Measurements from ENCODE around the gene DELE1. TPM values are rescaled to one million over a fixed set of nuclear protein-coding genes. Genes with fewer than 3 reads are reported as not detected.
"Not testable (repeated sequence)": the region's sequence is repeated elsewhere in the genome, so short reads cannot be mapped to it uniquely, and the experiment has no call there.

Gene DELE1
- total RNA-seq, 2 experiments from 2014 or later: 71.5 to 72.1 TPM

DNA sequence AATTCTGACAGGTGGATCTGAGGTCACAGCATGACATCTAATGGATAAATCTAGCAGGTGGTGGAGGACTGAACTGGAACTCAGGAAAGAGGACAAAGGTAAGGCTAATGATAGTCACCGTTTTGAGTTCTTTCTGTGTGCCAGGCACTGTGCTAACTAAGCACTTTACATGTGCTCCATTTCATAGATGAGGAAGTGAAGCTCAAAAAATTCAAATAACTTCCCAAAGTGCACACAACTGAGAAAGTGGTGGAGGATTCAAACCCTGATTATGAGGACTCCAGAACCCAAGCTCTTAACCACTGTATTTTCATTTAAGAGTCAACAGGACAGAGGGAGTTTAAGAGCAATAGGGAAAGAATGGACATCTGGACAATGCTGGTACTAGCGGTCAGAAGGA, 7.1 kb upstream of the DELE1 start:
- Mint-ChIP-seq H3K4me3 (no peak overlapping the region), H3K27me3 (peaks cover 38% of the 10 kb centered on the region), H3K4me1 (peaks cover 10% of the 10 kb centered on the region), H3K9me3 (no peaks in the 10 kb centered on the region), H3K27ac (no peak overlapping the region), H3K36me3 (ENCODE audit: low read depth) (peaks cover 3% of the 10 kb centered on the region)
- ChIA-PET CTCF (interaction anchor here (0.6 to 2.2 kb wide), 5 partner anchors 11 to 117 kb away, joined by 3 to 10 read pairs (median 4); partner anchors contain the start of gene PCDH1), POLR2A (no interaction called here)
- no peak for DNase-seq

DNA sequence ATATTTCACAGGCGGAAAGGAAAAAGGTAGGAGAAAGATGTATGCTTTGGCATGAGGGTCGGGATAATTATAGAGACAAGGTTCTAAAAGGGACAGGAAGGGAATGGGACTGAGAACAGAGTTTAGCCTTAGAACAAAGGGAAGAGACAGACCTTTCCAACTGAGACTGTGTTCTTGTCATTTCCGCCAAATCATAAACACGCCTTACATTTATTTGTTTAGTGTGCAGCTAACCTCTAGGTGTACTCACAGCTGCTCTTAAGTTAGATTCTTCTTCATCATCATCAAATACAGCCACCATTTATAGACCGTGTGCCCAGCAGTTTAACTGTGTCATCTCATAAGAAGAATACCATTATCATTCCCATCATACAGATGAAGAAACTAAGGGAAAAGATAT, 5.9 kb upstream of the DELE1 start:
- POLR2A ChIA-PET: no interaction called here
- peaks cover 11% of the 10 kb centered on the region for H3K4me1 Mint-ChIP-seq
- no peak overlapping the region for H3K4me3 Mint-ChIP-seq
- H3K27me3 Mint-ChIP-seq: peaks cover 35% of the 10 kb centered on the region
- no peak for DNase-seq
- H3K27ac Mint-ChIP-seq: no peak overlapping the region
- CTCF ChIA-PET: no interaction called here
- peaks cover 3% of the 10 kb centered on the region for H3K36me3 Mint-ChIP-seq (ENCODE audit: low read depth)
- no peaks in the 10 kb centered on the region for H3K9me3 Mint-ChIP-seq

DNA sequence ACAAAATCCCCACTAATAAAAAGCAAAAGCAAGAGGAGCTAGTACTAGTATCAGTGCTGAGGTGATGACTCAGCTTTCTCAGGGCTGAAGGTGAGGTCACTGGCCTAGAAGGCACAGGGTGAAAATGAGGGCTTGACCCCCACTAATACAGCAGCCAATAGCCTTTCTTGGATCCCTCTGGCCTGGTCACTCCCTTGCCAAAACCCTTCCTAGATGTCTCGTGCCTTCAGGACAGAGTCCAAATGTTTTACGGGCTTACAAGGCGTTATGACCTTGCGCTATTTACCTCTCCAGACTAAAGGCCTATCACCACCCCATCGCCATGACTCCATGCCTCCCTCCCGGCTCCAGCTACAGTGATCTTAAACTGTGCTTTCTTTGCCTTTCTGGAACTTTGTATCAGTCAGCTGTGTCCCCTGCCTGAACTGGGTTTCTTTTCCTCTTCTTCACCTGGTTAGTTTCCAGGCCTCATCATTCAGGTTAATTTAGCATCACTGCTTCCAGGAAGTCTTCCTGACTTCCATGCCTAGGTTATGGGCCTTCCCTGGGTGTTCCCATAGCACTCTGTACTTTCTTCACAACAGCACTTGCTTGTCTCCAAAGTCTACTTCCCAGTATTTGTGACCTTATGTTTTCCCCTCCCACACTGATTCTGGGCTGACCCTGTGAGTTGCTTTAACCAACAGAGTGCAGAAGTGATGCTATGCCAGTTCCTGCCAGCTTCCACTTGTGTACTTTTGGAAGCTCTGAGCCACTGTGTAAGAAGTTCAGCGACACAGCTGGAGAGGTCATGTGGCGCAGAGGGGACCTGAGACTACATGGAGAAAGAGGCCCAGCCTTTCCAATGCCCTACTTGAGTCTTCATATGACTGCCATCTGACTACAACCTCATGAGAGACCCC, 4.2 kb upstream of the DELE1 start:
- no peaks in the 10 kb centered on the region for H3K9me3 Mint-ChIP-seq
- no peak overlapping the region for H3K4me3 Mint-ChIP-seq
- peaks cover 8% of the 10 kb centered on the region for H3K36me3 Mint-ChIP-seq (ENCODE audit: low read depth)
- ChIA-PET CTCF (interaction anchor here (0.6 to 1.6 kb wide), 3 partner anchors 42 to 265 kb away, joined by 3 to 8 read pairs (median 4); no protein-coding TSS in a partner anchor), POLR2A (no interaction called here)
- H3K27me3 Mint-ChIP-seq: peaks cover 21% of the 10 kb centered on the region
- peaks cover 16% of the 10 kb centered on the region for H3K4me1 Mint-ChIP-seq
- no peak for DNase-seq
- H3K27ac Mint-ChIP-seq: no peak overlapping the region

DNA sequence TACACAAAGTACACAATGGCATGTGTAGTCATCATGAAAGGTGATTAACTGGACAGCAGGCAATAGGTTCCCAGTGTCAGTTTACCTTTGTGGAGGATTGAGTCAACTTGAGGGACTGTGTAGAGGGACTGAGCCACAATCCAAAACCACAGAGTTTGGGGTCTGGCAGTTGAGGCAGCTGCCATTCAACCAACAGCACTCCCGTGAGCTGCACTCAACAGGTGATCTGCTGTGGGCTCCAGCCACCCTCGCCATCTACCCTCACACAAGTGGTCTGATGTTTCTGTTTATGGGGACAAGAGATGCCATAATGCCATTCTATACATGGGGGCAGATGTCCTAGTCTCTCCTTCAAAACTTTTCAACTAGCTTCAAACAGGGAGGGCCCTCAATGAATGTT, 2.9 kb upstream of the DELE1 start:
- CTCF ChIA-PET: interaction anchor here (1.1 kb wide), 1 partner anchor 10 kb away, joined by 3 read pairs; no protein-coding TSS in a partner anchor
- no peak for DNase-seq
- peaks cover 14% of the 10 kb centered on the region for H3K36me3 Mint-ChIP-seq (ENCODE audit: low read depth)

DNA sequence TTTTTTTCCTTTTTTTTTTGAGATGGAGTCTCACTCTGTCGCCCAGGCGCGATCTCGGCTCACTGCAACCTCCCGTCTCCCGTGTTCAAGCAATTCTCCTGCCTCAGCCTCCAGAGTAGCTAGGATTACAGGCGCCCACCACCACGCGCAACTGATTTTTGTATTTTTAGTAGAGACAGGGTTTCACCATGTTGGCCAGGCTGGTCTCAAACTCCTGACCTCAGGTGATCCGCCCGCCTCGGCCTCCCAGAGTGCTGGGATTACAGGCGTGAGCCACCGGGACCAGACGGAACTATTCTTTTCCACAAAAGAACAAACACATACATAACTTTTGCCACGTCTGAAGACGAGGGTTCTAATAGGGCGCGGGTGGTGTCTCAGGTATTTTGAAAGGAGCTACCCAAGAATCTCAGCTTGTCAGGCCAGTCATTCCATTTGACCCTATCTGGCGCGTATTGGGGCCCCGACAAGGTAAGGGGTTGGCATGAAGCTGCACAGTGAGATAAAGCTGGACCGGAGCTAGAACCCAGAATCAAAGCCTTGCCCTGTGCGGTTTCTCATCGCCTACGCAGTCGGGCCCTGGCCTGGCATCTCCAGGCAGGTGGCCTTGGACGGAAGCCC, 734 bp upstream of the DELE1 start:
- Mint-ChIP-seq H3K4me3 (peak overlapping the region; percentile 87), H3K4me1 (peaks cover 29% of the 10 kb centered on the region), H3K36me3 (ENCODE audit: low read depth) (peaks cover 31% of the 10 kb centered on the region), H3K27ac (peak overlapping the region; percentile 88)
- H3K9me3 Mint-ChIP-seq, H3K27me3 Mint-ChIP-seq, DNase-seq: not testable (repeated sequence)
- POLR2A ChIA-PET: interaction anchor here (1.1 kb wide), 1 partner anchor 46 kb away, joined by 4 read pairs; the partner anchor contains the start of gene RNF14
- CTCF ChIA-PET: interaction anchor here (0.5 to 3.5 kb wide), 10 partner anchors 9 to 454 kb away, joined by 3 to 14 read pairs (median 6); partner anchors contain the start of gene RNF14

More for the DNA sequence above, 2.9 kb upstream of the DELE1 start:
- Mint-ChIP-seq H3K9me3 (no peaks in the 10 kb centered on the region), H3K4me1 (peaks cover 21% of the 10 kb centered on the region), H3K4me3 (no peak overlapping the region), H3K27me3 (peaks cover 11% of the 10 kb centered on the region), H3K27ac (no peak overlapping the region)
- POLR2A ChIA-PET: no interaction called here

DNA sequence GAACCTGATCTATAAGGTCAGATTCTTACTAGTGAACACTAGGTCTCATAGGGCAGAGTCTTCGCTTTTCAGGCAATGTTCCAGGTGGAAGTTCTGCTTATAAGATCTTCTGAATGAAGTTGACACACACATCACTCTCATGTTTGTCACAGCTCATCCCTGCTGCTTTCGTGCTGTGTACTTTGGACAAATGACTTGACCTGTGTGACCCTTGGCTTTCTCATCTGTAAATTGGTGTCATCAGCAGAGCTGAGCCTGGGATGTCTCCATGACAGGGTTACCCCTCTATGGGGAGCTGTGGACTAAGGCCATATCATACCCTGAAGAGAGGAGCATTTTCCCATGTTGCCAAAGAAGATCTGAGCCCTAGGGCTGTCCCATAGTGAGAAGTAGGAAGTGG, 2.8 kb downstream of the DELE1 start:
- H3K36me3 Mint-ChIP-seq (ENCODE audit: low read depth): peaks cover 46% of the 10 kb centered on the region
- CTCF ChIA-PET: interaction anchor here (1.5 to 1.7 kb wide), 2 partner anchors 10 to 35 kb away, joined by 4 to 8 read pairs; no protein-coding TSS in a partner anchor

DNA sequence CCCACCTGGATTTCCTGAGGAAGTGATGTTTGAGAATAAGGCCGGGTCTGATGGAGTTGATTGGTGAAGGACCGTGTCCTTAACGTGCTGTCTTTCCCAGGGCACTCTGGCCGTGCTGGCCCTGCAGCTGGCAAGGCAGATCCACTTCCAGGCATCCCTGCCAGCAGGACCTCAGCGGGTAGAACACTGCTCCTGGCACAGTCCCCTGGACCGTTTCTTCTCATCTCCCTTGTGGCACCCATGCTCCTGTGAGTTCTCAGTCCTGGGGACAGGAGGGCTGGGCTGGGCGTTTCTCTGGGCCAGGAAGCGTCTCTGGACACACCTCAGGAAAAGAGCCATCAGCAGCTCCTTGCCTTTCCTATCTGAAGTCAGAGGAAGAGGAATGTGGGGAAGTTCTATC, 4.4 kb downstream of the DELE1 start:
- ChIA-PET POLR2A (interaction anchor here (0.6 kb wide), 1 partner anchor 431 kb away, joined by 3 read pairs; no protein-coding TSS in a partner anchor), CTCF (interaction anchor here (0.6 to 1.7 kb wide), 2 partner anchors 12 to 410 kb away, joined by 3 to 4 read pairs; no protein-coding TSS in a partner anchor)
- H3K27ac Mint-ChIP-seq: peak overlapping the region; percentile 41
- no peaks in the 10 kb centered on the region for H3K9me3 Mint-ChIP-seq
- DNase-seq: no peak
- H3K4me3 Mint-ChIP-seq: no peak overlapping the region
- H3K36me3 Mint-ChIP-seq (ENCODE audit: low read depth): peaks cover 53% of the 10 kb centered on the region
- H3K4me1 Mint-ChIP-seq: peaks cover 28% of the 10 kb centered on the region
- H3K27me3 Mint-ChIP-seq: no peaks in the 10 kb centered on the region

More for the DNA sequence above, 2.8 kb downstream of the DELE1 start:
- Mint-ChIP-seq H3K4me3 (no peak overlapping the region), H3K27me3 (no peaks in the 10 kb centered on the region), H3K4me1 (peaks cover 32% of the 10 kb centered on the region), H3K27ac (no peak overlapping the region), H3K9me3 (no peaks in the 10 kb centered on the region)
- POLR2A ChIA-PET: no interaction called here
- no peak for DNase-seq

DNA sequence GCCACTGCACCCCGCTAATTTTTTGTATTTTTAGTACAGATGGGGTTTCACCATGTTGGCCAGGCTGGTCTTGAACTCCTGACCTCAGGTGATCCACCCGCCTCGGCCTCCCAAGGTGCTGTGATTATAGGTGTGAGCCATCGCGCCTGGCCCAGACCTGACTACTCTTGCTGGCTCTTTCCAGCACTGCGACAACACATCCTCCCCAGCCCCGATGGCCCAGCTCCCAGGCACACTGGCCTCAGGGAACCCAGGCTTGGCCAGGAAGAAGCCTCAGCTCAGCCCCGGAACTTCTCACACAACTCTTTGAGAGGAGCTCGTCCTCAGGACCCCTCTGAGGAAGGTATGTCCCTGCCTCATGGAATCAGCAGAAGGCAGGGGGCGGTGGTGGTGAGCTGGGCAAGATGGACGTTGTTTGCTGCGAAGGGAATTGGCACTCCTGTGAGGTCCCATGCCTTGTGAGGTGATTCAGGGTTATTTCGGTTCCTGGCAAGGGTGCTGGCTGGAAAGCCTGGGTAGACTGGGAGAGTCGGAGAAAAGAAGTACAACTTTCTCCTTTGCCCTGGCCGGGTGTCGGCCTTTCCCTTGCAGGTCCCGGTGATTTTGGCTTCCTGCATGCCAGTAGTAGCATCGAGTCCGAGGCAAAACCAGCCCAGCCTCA, 5.9 kb downstream of the DELE1 start:
- H3K4me1 Mint-ChIP-seq: peaks cover 19% of the 10 kb centered on the region
- no peaks in the 10 kb centered on the region for H3K27me3 Mint-ChIP-seq
- peaks cover 56% of the 10 kb centered on the region for H3K36me3 Mint-ChIP-seq (ENCODE audit: low read depth)
- H3K4me3 Mint-ChIP-seq: no peak overlapping the region
- ChIA-PET POLR2A (no interaction called here), CTCF (interaction anchor here (0.8 kb wide), 1 partner anchor 31 kb away, joined by 3 read pairs; no protein-coding TSS in a partner anchor)
- DNase-seq: no peak
- H3K9me3 Mint-ChIP-seq: no peaks in the 10 kb centered on the region
- no peak overlapping the region for H3K27ac Mint-ChIP-seq

DNA sequence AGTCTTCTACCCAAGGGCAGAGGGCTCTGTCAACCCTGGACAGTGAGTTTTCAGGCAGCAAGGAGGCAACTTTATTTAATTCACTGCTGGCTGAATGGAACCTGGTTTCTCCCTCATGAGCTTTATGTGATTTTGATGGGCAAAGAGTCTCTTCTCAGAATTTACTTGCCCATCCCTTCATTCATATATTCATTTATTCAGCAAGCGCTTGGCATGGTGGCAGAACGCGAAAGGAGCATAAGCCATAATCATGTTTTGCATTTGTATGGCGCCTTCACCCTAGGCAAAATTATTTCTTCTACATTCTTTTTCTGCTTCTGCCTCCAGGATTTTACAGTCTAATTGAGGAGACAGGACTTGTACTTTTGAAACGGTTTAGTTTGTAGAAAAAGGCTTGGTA, 8.0 kb downstream of the DELE1 start:
- no peak overlapping the region for H3K27ac Mint-ChIP-seq
- ChIA-PET CTCF (interaction anchor here (1.2 to 1.9 kb wide), 3 partner anchors 10 to 29 kb away, joined by 3 to 6 read pairs (median 4); no protein-coding TSS in a partner anchor), POLR2A (no interaction called here)
- H3K27me3 Mint-ChIP-seq: no peaks in the 10 kb centered on the region
- H3K36me3 Mint-ChIP-seq (ENCODE audit: low read depth): peaks cover 48% of the 10 kb centered on the region
- no peak overlapping the region for H3K4me3 Mint-ChIP-seq
- no peaks in the 10 kb centered on the region for H3K9me3 Mint-ChIP-seq
- DNase-seq: no peak
- peaks cover 14% of the 10 kb centered on the region for H3K4me1 Mint-ChIP-seq

DNA sequence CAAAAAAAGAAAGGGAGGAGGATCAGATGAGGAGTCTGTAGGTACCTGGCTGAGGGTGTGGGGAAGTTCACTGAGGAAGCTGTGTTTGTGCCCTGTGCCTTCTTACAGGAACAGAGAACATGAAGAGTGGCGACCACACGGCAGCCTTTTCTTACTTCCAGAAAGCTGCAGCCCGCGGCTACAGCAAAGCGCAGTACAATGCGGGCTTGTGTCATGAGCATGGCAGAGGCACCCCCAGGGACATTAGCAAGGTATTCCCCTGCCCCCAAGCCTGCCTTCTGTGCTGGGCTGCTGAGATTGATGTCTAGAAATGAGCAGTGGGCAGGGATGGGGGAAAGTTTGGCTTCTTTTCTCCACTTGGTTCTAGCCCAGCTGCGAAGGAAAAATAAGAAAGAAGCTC, 9.5 kb downstream of the DELE1 start:
- H3K27me3 Mint-ChIP-seq: no peaks in the 10 kb centered on the region
- peaks cover 42% of the 10 kb centered on the region for H3K36me3 Mint-ChIP-seq (ENCODE audit: low read depth)
- CTCF ChIA-PET: interaction anchor here (0.6 to 1.9 kb wide), 3 partner anchors 9 to 28 kb away, joined by 3 to 6 read pairs (median 5); partner anchors contain the start of gene DELE1
- H3K4me3 Mint-ChIP-seq: no peak overlapping the region
- no peak for DNase-seq
- H3K27ac Mint-ChIP-seq: no peak overlapping the region
- peaks cover 4% of the 10 kb centered on the region for H3K4me1 Mint-ChIP-seq
- H3K9me3 Mint-ChIP-seq: no peaks in the 10 kb centered on the region
- POLR2A ChIA-PET: no interaction called here

DNA sequence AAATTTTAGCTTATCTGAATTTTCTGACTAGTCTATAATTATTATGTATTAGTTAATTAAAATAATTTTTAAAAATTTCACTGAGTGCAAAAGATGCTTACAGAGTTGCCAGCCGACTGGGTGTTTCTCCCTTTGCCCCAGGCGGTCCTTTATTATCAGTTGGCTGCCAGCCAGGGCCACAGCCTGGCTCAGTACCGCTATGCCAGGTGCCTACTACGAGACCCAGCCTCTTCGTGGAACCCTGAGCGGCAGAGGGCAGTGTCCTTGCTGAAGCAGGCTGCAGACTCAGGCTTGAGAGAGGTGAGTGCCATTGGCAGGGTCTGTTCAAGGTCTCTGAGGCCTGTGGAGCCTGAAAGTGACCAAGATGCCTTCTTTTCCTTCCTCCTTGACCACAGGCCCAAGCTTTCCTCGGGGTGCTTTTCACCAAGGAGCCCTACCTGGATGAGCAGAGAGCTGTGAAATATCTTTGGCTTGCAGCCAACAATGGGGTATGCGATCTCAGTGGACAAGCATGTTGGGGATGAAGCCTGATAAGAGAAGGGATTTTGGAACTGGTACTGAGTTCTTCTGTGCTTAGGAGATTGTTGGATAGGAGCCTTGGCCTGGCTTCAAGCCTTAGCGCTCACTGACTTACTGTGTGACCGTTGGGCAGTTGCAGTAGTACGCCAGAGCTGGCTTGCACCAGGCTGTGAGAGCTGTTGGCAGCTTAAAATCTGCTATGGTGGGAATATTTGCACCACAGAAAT, 10.6 kb downstream of the DELE1 start:
- ChIA-PET POLR2A (no interaction called here), CTCF (interaction anchor here (1.2 to 1.8 kb wide), 2 partner anchors 10 to 26 kb away, joined by 3 to 6 read pairs; partner anchors contain the start of gene DELE1)
- no peaks in the 10 kb centered on the region for H3K27me3 Mint-ChIP-seq
- H3K4me1 Mint-ChIP-seq: no peaks in the 10 kb centered on the region
- DNase-seq: no peak
- H3K36me3 Mint-ChIP-seq (ENCODE audit: low read depth): peaks cover 38% of the 10 kb centered on the region
- H3K9me3 Mint-ChIP-seq: no peaks in the 10 kb centered on the region
- no peak overlapping the region for H3K4me3 Mint-ChIP-seq
- no peak overlapping the region for H3K27ac Mint-ChIP-seq

DNA sequence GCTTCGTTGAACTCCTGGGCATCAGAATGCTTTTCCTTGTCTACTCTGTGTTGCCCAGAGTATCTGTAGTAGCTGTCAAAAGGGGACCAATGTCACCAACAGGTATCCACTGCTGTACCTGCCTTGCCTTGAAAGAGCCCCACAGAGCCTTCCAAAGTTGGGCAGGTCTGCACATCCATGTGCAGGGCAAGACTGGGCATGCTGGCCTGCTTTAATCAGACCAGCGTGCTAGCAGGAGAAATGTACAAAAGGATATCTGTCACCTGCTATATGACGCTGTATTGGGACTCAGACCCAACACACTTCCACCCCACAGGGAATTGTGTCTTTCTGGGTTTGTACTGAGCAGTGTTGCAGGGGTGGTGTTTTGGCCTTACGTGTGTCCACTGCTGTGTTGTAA, 11.9 kb downstream of the DELE1 start:
- Mint-ChIP-seq H3K27me3 (no peaks in the 10 kb centered on the region), H3K27ac (no peak overlapping the region), H3K4me1 (peaks cover 3% of the 10 kb centered on the region), H3K4me3 (no peak overlapping the region), H3K9me3 (no peaks in the 10 kb centered on the region), H3K36me3 (ENCODE audit: low read depth) (peaks cover 44% of the 10 kb centered on the region)
- ChIA-PET POLR2A (no interaction called here), CTCF (no interaction called here)
- DNase-seq: no peak
